COLO668 (cell line): ENCODE results near the gene NEXMIF.
"Not testable (repeated sequence)": the region's sequence is repeated elsewhere in the genome, so short reads cannot be mapped to it uniquely, and the experiment has no call there.

ENCODE experiments used
- DNase-seq: peaks from one replicate; lab custom pipeline; 2025; ENCODE audit not compliant: unreplicated experiment; lab: John Stamatoyannopoulos, UW

The NEXMIF gene

GRCh38 chrX:74797338-74797887 is 127.8 kb downstream of the NEXMIF start:
- no peak for DNase-seq

GRCh38 chrX:74788545-74789086 is 136.6 kb downstream of the NEXMIF start:
- DNase-seq, result no peak

- no peak for DNase-seq
These were observed 140.6 kb downstream of the NEXMIF start for GRCh38 chrX:74784629-74785028.

- no peak for DNase-seq
These were observed 143.7 kb downstream of the NEXMIF start for GRCh38 chrX:74781507-74782034.

- no peak for DNase-seq
These were observed 146.1 kb downstream of the NEXMIF start for GRCh38 chrX:74779175-74779574.

- DNase-seq, result no peak
These were observed 150.3 kb downstream of the NEXMIF start for GRCh38 chrX:74774988-74775387.

GRCh38 chrX:74736450-74736849 is 188.8 kb downstream of the NEXMIF start:
- DNase-seq, result no peak

GRCh38 chrX:74705269-74705668 is 220.0 kb downstream of the NEXMIF start:
- DNase-seq, result no peak

GRCh38 chrX:74701343-74701742 is 223.9 kb downstream of the NEXMIF start:
- DNase-seq, result not testable (repeated sequence)

GRCh38 chrX:74684466-74684865 is 240.8 kb downstream of the NEXMIF start:
- no peak for DNase-seq
